Measurements from ENCODE around the gene EIF4EBP2. TPM values are rescaled to one million over a fixed set of nuclear protein-coding genes. Genes with fewer than 3 reads are reported as not detected.
A peak's percentile ranks its signal among the peaks of the same experiment; 100 is the strongest.

Gene EIF4EBP2
- total RNA-seq, 1 donor from 2014 or later, result 122 TPM

DNA sequence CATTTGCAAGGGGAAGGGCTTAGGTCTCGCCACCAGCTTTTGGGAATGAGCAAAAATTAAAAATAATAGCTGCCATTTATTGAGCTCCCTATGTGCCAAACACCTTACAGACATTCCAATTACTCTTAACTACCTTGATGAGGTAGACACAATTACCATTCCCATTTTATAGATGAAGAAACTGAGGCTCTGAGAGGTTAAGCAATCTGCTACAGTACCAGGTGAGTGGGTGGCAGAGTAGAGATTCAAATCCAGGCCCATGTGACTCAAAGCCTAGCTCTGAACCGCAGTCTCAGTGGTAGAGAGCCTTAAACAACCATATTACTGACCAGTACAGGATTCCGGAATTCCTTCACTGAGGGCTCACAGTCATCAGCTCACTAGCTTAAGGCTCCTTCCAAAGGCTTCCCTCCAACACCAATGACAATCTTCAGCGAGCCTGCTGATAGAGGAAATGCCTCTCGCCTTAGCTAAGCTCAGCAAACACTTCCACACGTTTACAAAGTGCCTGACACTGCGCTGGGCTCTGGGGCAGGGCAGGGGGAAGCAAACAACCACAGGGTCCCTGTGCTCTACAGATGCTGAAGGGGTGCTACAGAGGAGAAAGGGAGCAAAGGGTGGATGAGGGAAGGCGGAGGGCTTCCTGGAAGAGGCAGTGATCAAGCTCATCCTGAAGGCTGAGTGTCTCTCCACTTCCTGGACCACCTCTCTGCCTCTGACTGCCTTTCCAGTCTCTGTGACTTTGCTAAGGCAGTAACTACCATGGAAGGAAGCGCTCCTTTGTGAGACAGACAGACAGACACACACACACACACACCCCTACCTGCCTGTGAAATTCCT is 28.9 kb upstream of the EIF4EBP2 start:
- Histone ChIP-seq H3K4me2 (no peak overlapping the region), H2AFZ (replicated peaks) (no peak overlapping the region), H3K79me2 (ENCODE audit: low read depth) (peaks cover 18% of the 10 kb centered on the region), H3K9me3 (ENCODE audit: low read depth) (no peaks in the 10 kb centered on the region), H3K9ac (no peak overlapping the region), H4K20me1 (ENCODE audit: low read depth) (peaks cover 47% of the 10 kb centered on the region), H3K4me1 (no peaks in the 10 kb centered on the region), H3K27ac (no peak overlapping the region), H3K27me3 (no peaks in the 10 kb centered on the region), H3K4me3 (no peak overlapping the region), H3K36me3 (no peaks in the 10 kb centered on the region), H3F3A (ENCODE audit: low read depth) (no peaks in the 10 kb centered on the region)
- Mint-ChIP-seq H3K4me3 (no peak overlapping the region), H3K36me3 (peaks cover 16% of the 10 kb centered on the region), H3K9me3 (peaks cover 4% of the 10 kb centered on the region), H3K27me3 (ENCODE audit: insufficient read depth, low read depth) (peaks cover 2% of the 10 kb centered on the region), H3K27ac (no peak overlapping the region), H3K4me1 (peaks cover 11% of the 10 kb centered on the region)
- no peak for DNase-seq (ENCODE audit: low spot score)
- no peak for TF ChIP-seq EZH2phosphoT487 (IDR thresholded peaks at IDR 0.05)
- TF ChIP-seq EZH2 (IDR thresholded peaks at IDR 0.05), result no peak

GRCh38 chr10:70376436-70377378 is 27.2 kb upstream of the EIF4EBP2 start:
- Histone ChIP-seq H3K79me2 (ENCODE audit: low read depth) (peaks cover 25% of the 10 kb centered on the region), H3K36me3 (no peaks in the 10 kb centered on the region), H3K4me2 (no peak overlapping the region), H2AFZ (replicated peaks) (no peak overlapping the region), H3K9ac (no peak overlapping the region), H3K9me3 (ENCODE audit: low read depth) (no peaks in the 10 kb centered on the region), H3K27ac (no peak overlapping the region), H3K4me1 (peaks cover 12% of the 10 kb centered on the region), H3K4me3 (no peak overlapping the region), H3K27me3 (peaks cover 14% of the 10 kb centered on the region), H4K20me1 (ENCODE audit: low read depth) (peaks cover 64% of the 10 kb centered on the region), H3F3A (ENCODE audit: low read depth) (peaks cover 9% of the 10 kb centered on the region)
- no peak for DNase-seq (ENCODE audit: low spot score)
- TF ChIP-seq EZH2phosphoT487 (IDR thresholded peaks at IDR 0.05), result no peak
- TF ChIP-seq, protein P1, sequence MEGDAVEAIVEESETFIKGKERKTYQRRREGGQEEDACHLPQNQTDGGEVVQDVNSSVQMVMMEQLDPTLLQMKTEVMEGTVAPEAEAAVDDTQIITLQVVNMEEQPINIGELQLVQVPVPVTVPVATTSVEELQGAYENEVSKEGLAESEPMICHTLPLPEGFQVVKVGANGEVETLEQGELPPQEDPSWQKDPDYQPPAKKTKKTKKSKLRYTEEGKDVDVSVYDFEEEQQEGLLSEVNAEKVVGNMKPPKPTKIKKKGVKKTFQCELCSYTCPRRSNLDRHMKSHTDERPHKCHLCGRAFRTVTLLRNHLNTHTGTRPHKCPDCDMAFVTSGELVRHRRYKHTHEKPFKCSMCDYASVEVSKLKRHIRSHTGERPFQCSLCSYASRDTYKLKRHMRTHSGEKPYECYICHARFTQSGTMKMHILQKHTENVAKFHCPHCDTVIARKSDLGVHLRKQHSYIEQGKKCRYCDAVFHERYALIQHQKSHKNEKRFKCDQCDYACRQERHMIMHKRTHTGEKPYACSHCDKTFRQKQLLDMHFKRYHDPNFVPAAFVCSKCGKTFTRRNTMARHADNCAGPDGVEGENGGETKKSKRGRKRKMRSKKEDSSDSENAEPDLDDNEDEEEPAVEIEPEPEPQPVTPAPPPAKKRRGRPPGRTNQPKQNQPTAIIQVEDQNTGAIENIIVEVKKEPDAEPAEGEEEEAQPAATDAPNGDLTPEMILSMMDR (IDR thresholded peaks at IDR 0.05), result no peak
- no peak for TF ChIP-seq EZH2 (IDR thresholded peaks at IDR 0.05)
- Mint-ChIP-seq H3K36me3 (peaks cover 16% of the 10 kb centered on the region), H3K9me3 (peaks cover 4% of the 10 kb centered on the region), H3K27me3 (ENCODE audit: insufficient read depth, low read depth) (no peaks in the 10 kb centered on the region), H3K27ac (peak overlapping the region; percentile 35), H3K4me3 (no peak overlapping the region), H3K4me1 (peaks cover 13% of the 10 kb centered on the region)

DNA sequence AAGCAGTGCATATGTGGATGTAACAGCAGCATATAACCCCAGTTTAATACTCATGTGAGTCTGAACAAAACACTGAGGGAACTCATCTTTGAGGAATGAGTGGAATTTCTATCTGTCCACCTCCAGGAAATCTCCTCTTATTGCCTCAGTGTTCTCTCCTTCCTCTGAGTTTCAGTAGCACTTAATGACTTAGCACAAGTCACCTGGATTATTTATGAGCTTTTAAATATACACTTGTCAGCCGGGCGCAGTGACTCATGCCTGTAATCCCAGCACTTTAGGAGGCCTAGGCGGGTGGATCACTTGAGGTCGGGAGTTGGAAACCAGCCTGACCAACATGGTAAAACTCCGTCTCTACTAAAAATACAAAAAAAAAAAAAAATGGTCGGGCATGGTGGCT is 25.8 kb upstream of the EIF4EBP2 start:
- Mint-ChIP-seq H3K27ac (no peak overlapping the region), H3K27me3 (ENCODE audit: insufficient read depth, low read depth) (no peaks in the 10 kb centered on the region), H3K4me3 (no peak overlapping the region), H3K36me3 (peaks cover 15% of the 10 kb centered on the region), H3K4me1 (peaks cover 16% of the 10 kb centered on the region), H3K9me3 (peaks cover 4% of the 10 kb centered on the region)
- H3K9ac ChIP-seq, result no peak overlapping the region
- no peak overlapping the region for H3K27ac ChIP-seq
- TF ChIP-seq EZH2 (IDR thresholded peaks at IDR 0.05), result no peak
- TF ChIP-seq, protein P1 (IDR thresholded peaks at IDR 0.05), result no peak
- no peak for TF ChIP-seq EZH2phosphoT487 (IDR thresholded peaks at IDR 0.05)
- peaks cover 20% of the 10 kb centered on the region for H3F3A ChIP-seq (ENCODE audit: low read depth)
- no peak overlapping the region for H3K4me2 ChIP-seq
- H3K36me3 ChIP-seq, result no peaks in the 10 kb centered on the region
- no peaks in the 10 kb centered on the region for H3K9me3 ChIP-seq (ENCODE audit: low read depth)
- DNase-seq (ENCODE audit: low spot score), result no peak
- peaks cover 64% of the 10 kb centered on the region for H4K20me1 ChIP-seq (ENCODE audit: low read depth)
- H2AFZ ChIP-seq (replicated peaks), result no peak overlapping the region
- H3K4me1 ChIP-seq, result peaks cover 14% of the 10 kb centered on the region
- no peak overlapping the region for H3K4me3 ChIP-seq
- H3K79me2 ChIP-seq (ENCODE audit: low read depth), result peaks cover 26% of the 10 kb centered on the region
- H3K27me3 ChIP-seq, result peaks cover 16% of the 10 kb centered on the region
